CD14-positive monocyte (primary cell): ENCODE data around the gene RGL1. TPM values are rescaled to one million over a fixed set of nuclear protein-coding genes. Genes with fewer than 3 reads are reported as not detected.

Experiments used
- DNase-seq, 3 donors: peaks; one replicate each; pipeline ENCODE4 v3.0.0-alpha.2; 2011 to 2022
- H2AFZ ChIP-seq: 2 replicates; pipeline ENCODE4 v1.6.0; 2012; ENCODE audit warnings: mild to moderate bottlenecking, low read depth, low read length, inconsistent platforms; ENCODE audit not compliant: insufficient read depth, poor library complexity, severe bottlenecking
- H3K27ac ChIP-seq, 2 donors: 1 replicate in 1 of 2; 2 replicates in 1 of 2; pipeline ENCODE4 v1.5.1; 2012 to 2013; ENCODE audit warnings: low read length in 2 of 2, control low read depth in 1 of 2, inconsistent platforms in 1 of 2, low read depth in 1 of 2, mild to moderate bottlenecking in 1 of 2
- H3K27me3 ChIP-seq, 2 donors: one replicate each; pipeline versions ENCODE4 v1.6.0 to v1.6.1; 2011 to 2013; ENCODE audit warnings: low read length in 2 of 2; ENCODE audit not compliant: control insufficient read depth in 2 of 2, insufficient read depth in 2 of 2
- H3K36me3 ChIP-seq, 2 donors: replicated peaks in 1 of 2; 1 replicate in 1 of 2; 2 replicates in 1 of 2; pipeline versions ENCODE4 v1.5.1 to v1.6.1; 2012 to 2013; ENCODE audit warnings: low read length in 2 of 2, control low read depth in 1 of 2, inconsistent platforms in 1 of 2, mild to moderate bottlenecking in 1 of 2; ENCODE audit not compliant: insufficient read depth in 2 of 2, control insufficient read depth in 1 of 2
- H3K4me1 ChIP-seq, 2 donors: 1 replicate in 1 of 2; 2 replicates in 1 of 2; pipeline versions ENCODE4 v1.5.1 to v1.6.1; 2012 to 2013; ENCODE audit warnings: low read length in 2 of 2, control low read depth in 1 of 2, inconsistent platforms in 1 of 2, mild to moderate bottlenecking in 1 of 2, moderate library complexity in 1 of 2; ENCODE audit not compliant: insufficient read depth in 2 of 2, control insufficient read depth in 1 of 2
- H3K4me2 ChIP-seq: replicated peaks from 2 replicates; pipeline ENCODE3; 2012; ENCODE audit warnings: low read length, moderate library complexity, mild to moderate bottlenecking; ENCODE audit not compliant: poor library complexity, severe bottlenecking; ENCODE audit errors: extremely low read depth
- H3K4me3 ChIP-seq, 3 experiments: fragments of 200-600 bp in 1 of 3; sonication (generic) in 1 of 3; replicated peaks in 1 of 3; 1 replicate in 2 of 3; 2 replicates in 1 of 3; pipeline ENCODE4 v1.5.1; 2011 to 2013; ENCODE audit warnings: low read length in 3 of 3, mild to moderate bottlenecking in 3 of 3, control low read depth in 2 of 3, low read depth in 2 of 3, inconsistent platforms in 1 of 3, moderate library complexity in 1 of 3
- H3K79me2 ChIP-seq: 2 replicates; pipeline ENCODE4 v1.6.0; 2012; ENCODE audit warnings: mild to moderate bottlenecking, control low read depth, inconsistent platforms, low read length, moderate library complexity; ENCODE audit not compliant: insufficient read depth
- H3K9ac ChIP-seq: 2 replicates; pipeline ENCODE4 v1.6.0; 2017; ENCODE audit warnings: low read length, mild to moderate bottlenecking; ENCODE audit not compliant: insufficient read depth, poor library complexity, severe bottlenecking
- H3K9me3 ChIP-seq, 2 donors: replicated peaks in 1 of 2; 1 replicate in 1 of 2; 2 replicates in 1 of 2; pipeline versions ENCODE4 v1.5.1 to v1.6.1; 2012 to 2013; ENCODE audit warnings: low read length in 2 of 2, control low read depth in 1 of 2; ENCODE audit not compliant: control insufficient read depth in 1 of 2, insufficient read depth in 1 of 2
- H4K20me1 ChIP-seq: 2 replicates; pipeline ENCODE4 v1.6.0; 2012; ENCODE audit warnings: mild to moderate bottlenecking, low read length, control low read depth, moderate library complexity; ENCODE audit not compliant: insufficient read depth
- H3K27ac Mint-ChIP-seq, 7 donors: one replicate each; pipeline ENCODE4 v1.8.0; 2020; ENCODE audit warnings: mild to moderate bottlenecking in 7 of 7, mixed read lengths in 7 of 7, moderate library complexity in 6 of 7, inconsistent platforms in 2 of 7
- H3K27me3 Mint-ChIP-seq, 3 donors: one replicate each; pipeline ENCODE4 v1.8.0; 2021 to 2022; ENCODE audit warnings: low read depth in 3 of 3, mild to moderate bottlenecking in 3 of 3, mixed read lengths in 3 of 3, moderate library complexity in 3 of 3, inconsistent platforms in 1 of 3
- H3K36me3 Mint-ChIP-seq, 2 donors: one replicate each; pipeline ENCODE4 v1.8.0; 2020; ENCODE audit warnings: mixed read lengths in 2 of 2, inconsistent platforms in 1 of 2, mild to moderate bottlenecking in 1 of 2
- H3K4me1 Mint-ChIP-seq: one replicate; pipeline ENCODE4 v1.8.0; 2020; ENCODE audit warnings: mild to moderate bottlenecking, mixed read lengths
- H3K4me3 Mint-ChIP-seq, 2 donors: one replicate each; pipeline ENCODE4 v1.8.0; 2020; ENCODE audit warnings: mild to moderate bottlenecking in 2 of 2, mixed read lengths in 2 of 2, moderate library complexity in 1 of 2
- H3K9me3 Mint-ChIP-seq, 7 donors: one replicate each; pipeline ENCODE4 v1.8.0; 2020 to 2022; ENCODE audit warnings: mixed read lengths in 7 of 7, mild to moderate bottlenecking in 6 of 7, moderate library complexity in 6 of 7, inconsistent platforms in 2 of 7
- CTCF ChIP-seq: fragments of 200-600 bp; IDR thresholded peaks from one replicate; pipeline ENCODE4 v1.8.0; 2022; ENCODE audit warnings: antibody characterized with exemption, mild to moderate bottlenecking
- WGBS: methylation state at CpG from one replicate; pipeline ENCODE4 v1.1.5; 2013; ENCODE audit warnings: missing lambda C conversion rate; ENCODE audit not compliant: insufficient coverage; 5-methylcytosine and 5-hydroxymethylcytosine counted together
- intact Hi-C, 2 donors: fragments of 100-400 bp; cut with micrococcal nuclease; formaldehyde crosslinking; loops; one replicate each; pipeline versions ENCODE4 v1.15.0 to v1.15.1; 2023
- polyA plus RNA-seq, 3 donors: library from polyadenylated mRNA; depleted of rRNA in 1 of 3; unstranded in 2 of 3; stranded (reverse) in 1 of 3; fragments of 300-500 nt in 2 of 3; fragments of >200 nt in 1 of 3; fragmentation: Illumina TruSeq in 2 of 3; gene quantifications; 1 replicate in 2 of 3; 2 replicates in 1 of 3; pipeline ENCODE4 v1.2.3, GENCODE V29; 2012 to 2021

RGL1 gene
- polyA plus RNA-seq, 3 donors, result 1.2 to 3.3 (median 2.0) TPM

GRCh38 chr1:183952101-183952500 is 147.2 kb downstream of the RGL1 start:
- peaks cover 17% of the 10 kb centered on the region for H3K4me1 Mint-ChIP-seq
- H3K36me3 Mint-ChIP-seq, result no peaks in the 10 kb centered on the region
- H3K79me2 ChIP-seq, result no peaks in the 10 kb centered on the region
- WGBS, result no CpG with 5 or more reads among the region's 1 CpG
- H3K27me3 Mint-ChIP-seq, result no peaks in the 10 kb centered on the region
- intact Hi-C loops, result no loop called here
- H3K27ac ChIP-seq, result no peak overlapping the region
- H2AFZ ChIP-seq, result no peak overlapping the region
- no peak overlapping the region for H3K4me2 ChIP-seq
- H3K9ac ChIP-seq, result no peak overlapping the region
- no peak for TF ChIP-seq CTCF
- no peaks in the 10 kb centered on the region for H4K20me1 ChIP-seq
- no peaks in the 10 kb centered on the region for H3K9me3 ChIP-seq
- H3K27ac Mint-ChIP-seq, result no peak overlapping the region
- H3K9me3 Mint-ChIP-seq, result peaks cover 0 to 4% (median 0%) of the 10 kb centered on the region in 7 donors
- no peaks in the 10 kb centered on the region for H3K27me3 ChIP-seq
- no peaks in the 10 kb centered on the region for H3K36me3 ChIP-seq
- peaks cover 15 to 19% of the 10 kb centered on the region in 2 donors for H3K4me1 ChIP-seq
- DNase-seq, result no peak
- no peak overlapping the region for H3K4me3 ChIP-seq
- no peak overlapping the region for H3K4me3 Mint-ChIP-seq

- H3K27ac Mint-ChIP-seq, result no peak overlapping the region
- 94% methylated on average over 2 of the region's 5 CpGs for WGBS
- no peak for TF ChIP-seq CTCF
- peaks cover 0 to 3% (median 0%) of the 10 kb centered on the region in 7 donors for H3K9me3 Mint-ChIP-seq
- no peak overlapping the region for H3K9ac ChIP-seq
- no peak overlapping the region for H3K4me2 ChIP-seq
- H4K20me1 ChIP-seq, result no peaks in the 10 kb centered on the region
- no peak overlapping the region for H2AFZ ChIP-seq
- H3K27me3 Mint-ChIP-seq, result no peaks in the 10 kb centered on the region
- H3K4me3 Mint-ChIP-seq, result no peak overlapping the region
- H3K27me3 ChIP-seq, result no peaks in the 10 kb centered on the region
- H3K4me1 ChIP-seq, result peaks cover 19 to 21% of the 10 kb centered on the region in 2 donors
- DNase-seq, result no peak
- intact Hi-C loops, result no loop called here
- no peaks in the 10 kb centered on the region for H3K9me3 ChIP-seq
- H3K4me1 Mint-ChIP-seq, result peaks cover 17% of the 10 kb centered on the region
- H3K27ac ChIP-seq, result no peak overlapping the region
- H3K79me2 ChIP-seq, result no peaks in the 10 kb centered on the region
- H3K36me3 ChIP-seq, result no peaks in the 10 kb centered on the region
- H3K4me3 ChIP-seq, result no peak overlapping the region
- no peaks in the 10 kb centered on the region for H3K36me3 Mint-ChIP-seq
Observed at GRCh38 chr1:183953031-183953430, 148.1 kb downstream of the RGL1 start.
